GM15510 (cell line): ENCODE measurements around the gene CIT.

Experiments used
- POLR2A ChIP-seq: IDR thresholded peaks from 3 replicates; pipeline ENCODE4 v1.6.1; 2011; ENCODE audit warnings: borderline replicate concordance; ENCODE audit not compliant: insufficient read length; ENCODE audit errors: extremely low read depth

CIT gene

DNA sequence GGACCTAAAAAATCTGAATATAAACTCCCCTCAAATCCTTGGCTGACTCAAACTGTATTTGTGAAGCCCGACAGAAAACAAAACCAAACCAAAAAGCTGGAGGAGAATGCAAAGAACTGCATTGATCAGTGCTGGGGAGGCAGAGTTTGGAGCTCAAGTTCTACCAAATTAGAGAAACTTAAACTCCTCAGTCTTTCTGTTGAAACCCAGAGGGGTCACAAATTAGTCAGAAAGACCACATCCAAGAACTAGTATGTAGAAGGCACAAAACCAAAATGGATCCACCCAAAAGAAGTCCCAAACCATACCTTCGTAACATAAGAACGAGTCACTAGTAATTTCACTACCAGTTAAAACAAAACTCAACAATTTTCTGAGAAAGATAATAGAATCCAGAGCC lies 224.5 kb downstream of the CIT start:
- no peak for TF ChIP-seq POLR2A

GRCh38 chr12:119649202-119649808 lies 227.8 kb downstream of the CIT start:
- TF ChIP-seq POLR2A = no peak

- no peak for TF ChIP-seq POLR2A
Observed at GRCh38 chr12:119645535-119646059, 231.5 kb downstream of the CIT start.

- TF ChIP-seq POLR2A = no peak
Observed at GRCh38 chr12:119644930-119645329, 232.2 kb downstream of the CIT start.

- no peak for TF ChIP-seq POLR2A
Observed at GRCh38 chr12:119642986-119643385, 234.1 kb downstream of the CIT start.
